ENCODE data around the gene NRP1.

- TF ChIP-seq CTCF (IDR thresholded peaks at IDR 0.05) (no peak), POLR2A (IDR thresholded peaks at IDR 0.05) (no peak)
Measured at GRCh38 chr10:33195608-33196376, 138.7 kb downstream of the NRP1 start.

Measured in lower leg skin (tissue), 3 donors.